GM23338 (cell line): ENCODE data around the gene MLH1. TPM values are rescaled to one million over a fixed set of nuclear protein-coding genes. Genes with fewer than 3 reads are reported as not detected.

Experiments used
- ATAC-seq: fragments of 200-7000 bp; cut with Tn5 transposase; 3 replicates; pipeline ENCODE4 v1.9.1; 2020
- DNase-seq: peaks from one replicate; pipeline ENCODE4 v3.0.0-alpha.2; 2015; ENCODE audit warnings: low spot score
- H2AFZ ChIP-seq: fragments of 200-600 bp; sonication (generic); 2 replicates; pipeline ENCODE4 v1.8.0; 2016; ENCODE audit warnings: antibody characterized with exemption, mild to moderate bottlenecking, moderate library complexity
- H3F3A ChIP-seq: fragments of 200-600 bp; sonication (generic); replicated peaks from 2 replicates; pipeline ENCODE4 v1.8.0; 2017; ENCODE audit warnings: antibody characterized with exemption, mixed run types, low read depth
- H3K27ac ChIP-seq: fragments of 200-600 bp; sonication (generic); 2 replicates; pipeline ENCODE4 v1.6.1; 2016; ENCODE audit warnings: low read depth
- H3K27me3 ChIP-seq: fragments of 200-600 bp; sonication (generic); 2 replicates; pipeline ENCODE4 v1.8.0; 2016; ENCODE audit warnings: mild to moderate bottlenecking, mixed run types, moderate library complexity; ENCODE audit not compliant: insufficient read depth
- H3K36me3 ChIP-seq: fragments of 200-600 bp; sonication (generic); 2 replicates; pipeline ENCODE4 v1.8.0; 2016; ENCODE audit warnings: mild to moderate bottlenecking; ENCODE audit not compliant: insufficient read depth
- H3K4me1 ChIP-seq: fragments of 200-600 bp; sonication (generic); 2 replicates; pipeline ENCODE4 v1.8.0; 2016; ENCODE audit warnings: mild to moderate bottlenecking, moderate library complexity; ENCODE audit not compliant: insufficient read depth
- H3K4me2 ChIP-seq: fragments of 200-600 bp; sonication (generic); 2 replicates; pipeline ENCODE4 v1.7.1; 2017; ENCODE audit warnings: mixed run types
- H3K4me3 ChIP-seq: fragments of 200-600 bp; sonication (generic); 2 replicates; pipeline ENCODE4 v1.6.1; 2016; ENCODE audit warnings: mixed run types
- H3K79me2 ChIP-seq: fragments of 200-600 bp; sonication (generic); replicated peaks from 2 replicates; pipeline ENCODE4 v1.8.0; 2017; ENCODE audit warnings: mild to moderate bottlenecking; ENCODE audit not compliant: insufficient read depth
- H3K9me2 ChIP-seq: fragments of 200-600 bp; sonication (generic); 2 replicates; pipeline ENCODE4 v1.8.0; 2017; ENCODE audit not compliant: insufficient read depth
- H4K20me1 ChIP-seq: fragments of 200-600 bp; sonication (generic); replicated peaks from 2 replicates; pipeline ENCODE4 v1.8.0; 2017; ENCODE audit warnings: mild to moderate bottlenecking; ENCODE audit not compliant: insufficient read depth
- H3K27ac Mint-ChIP-seq: 2 replicates; pipeline ENCODE4 v1.8.0; 2020; ENCODE audit warnings: inconsistent platforms, mild to moderate bottlenecking, moderate library complexity, mixed read lengths
- H3K27me3 Mint-ChIP-seq: 3 replicates; pipeline ENCODE4 v1.8.0; 2022; ENCODE audit warnings: low read depth, mild to moderate bottlenecking, moderate library complexity, mixed read lengths, inconsistent platforms; ENCODE audit not compliant: insufficient read depth, poor library complexity
- H3K36me3 Mint-ChIP-seq: 3 replicates; pipeline ENCODE4 v1.8.0; 2021; ENCODE audit warnings: low read depth, mild to moderate bottlenecking, inconsistent platforms, moderate library complexity, mixed read lengths
- H3K4me1 Mint-ChIP-seq: 3 replicates; pipeline ENCODE4 v1.8.0; 2020; ENCODE audit warnings: mild to moderate bottlenecking, inconsistent platforms, mixed read lengths
- H3K4me3 Mint-ChIP-seq: 3 replicates; pipeline ENCODE4 v1.8.0; 2021; ENCODE audit warnings: moderate library complexity, mild to moderate bottlenecking, inconsistent platforms, mixed read lengths
- H3K9me3 Mint-ChIP-seq: 3 replicates; pipeline ENCODE4 v1.8.0; 2020; ENCODE audit warnings: moderate library complexity, mild to moderate bottlenecking, inconsistent platforms, mixed read lengths
- CREB1 ChIP-seq: fragments of 250-450 bp; sonication (Bioruptor Pico); IDR thresholded peaks from 2 replicates; pipeline ENCODE4 v1.5.0; 2020; ENCODE audit warnings: low read depth, mild to moderate bottlenecking, moderate library complexity
- EZH2 ChIP-seq: fragments of 200-600 bp; sonication (generic); IDR thresholded peaks from one replicate; pipeline ENCODE4 v1.8.0; 2017; ENCODE audit warnings: antibody characterized with exemption, mild to moderate bottlenecking, low read depth; ENCODE audit not compliant: unreplicated experiment
- EZH2phosphoT487 ChIP-seq: fragments of 200-600 bp; sonication (generic); IDR thresholded peaks from one replicate; pipeline ENCODE4 v1.8.1; 2018; ENCODE audit warnings: antibody characterized with exemption; ENCODE audit not compliant: unreplicated experiment
- NANOG ChIP-seq: IDR thresholded peaks from 2 replicates; pipeline ENCODE4 v1.6.1; 2016; ENCODE audit warnings: antibody characterized with exemption, borderline replicate concordance
- POLR2AphosphoS5 ChIP-seq: IDR thresholded peaks from 2 replicates; pipeline ENCODE4 v1.6.1; 2016; ENCODE audit warnings: antibody characterized with exemption, low read depth
- STAT1 ChIP-seq: IDR thresholded peaks from one replicate; pipeline ENCODE4 v1.6.1; 2016; ENCODE audit warnings: antibody characterized with exemption; ENCODE audit not compliant: unreplicated experiment
- ZNF114 ChIP-seq: fragments of 250-450 bp; sonication (Bioruptor Pico); IDR thresholded peaks from 2 replicates; pipeline ENCODE4 v1.5.0; 2020; ENCODE audit warnings: mild to moderate bottlenecking, moderate library complexity
- ZNF331 ChIP-seq: fragments of 250-450 bp; sonication (Bioruptor Pico); IDR thresholded peaks from 2 replicates; pipeline ENCODE4 v1.5.0; 2020; ENCODE audit warnings: low read depth, mild to moderate bottlenecking, moderate library complexity
- polyA plus RNA-seq: library from polyadenylated mRNA; unstranded; fragments of >200 nt; fragmentation: Nextera tagmentation; extraction: Ambion mirVana; gene quantifications from 2 replicates; pipeline ENCODE4 v1.2.1, GENCODE V29; 2016
- total RNA-seq: library from RNA; depleted of rRNA; stranded (reverse); fragments of >200 nt; shearing (Covaris generic); gene quantifications from 2 replicates; pipeline ENCODE4 v1.2.3, GENCODE V29; 2014
- TF ChIP-seq, protein P1 (sequence below): IDR thresholded peaks from 2 replicates; pipeline ENCODE4 v1.6.1; 2016; ENCODE audit warnings: antibody characterized with exemption
- TF ChIP-seq, protein P2 (sequence below): IDR thresholded peaks from one replicate; pipeline ENCODE4 v1.6.1; 2018; ENCODE audit warnings: antibody characterized with exemption; ENCODE audit not compliant: unreplicated experiment
- TF ChIP-seq, protein P3 (sequence below), 2 experiments: fragments of 200-600 bp in 1 of 2; sonication (generic) in 1 of 2; conservative IDR thresholded peaks; 2 replicates each; pipeline versions ENCODE4 v1.5.1 to v1.6.1; 2016 to 2017; ENCODE audit warnings: antibody characterized with exemption in 2 of 2, low read depth in 2 of 2, mild to moderate bottlenecking in 2 of 2, moderate library complexity in 1 of 2
- TF ChIP-seq, protein P4 (sequence below): fragments of 250-450 bp; sonication (Bioruptor Pico); IDR thresholded peaks from 2 replicates; pipeline ENCODE4 v1.5.0; 2020; ENCODE audit warnings: mild to moderate bottlenecking, moderate library complexity

MLH1 gene
- total and polyA plus RNA-seq, 2 experiments from 2014 or later = 31.7 to 58.0 TPM

DNA sequence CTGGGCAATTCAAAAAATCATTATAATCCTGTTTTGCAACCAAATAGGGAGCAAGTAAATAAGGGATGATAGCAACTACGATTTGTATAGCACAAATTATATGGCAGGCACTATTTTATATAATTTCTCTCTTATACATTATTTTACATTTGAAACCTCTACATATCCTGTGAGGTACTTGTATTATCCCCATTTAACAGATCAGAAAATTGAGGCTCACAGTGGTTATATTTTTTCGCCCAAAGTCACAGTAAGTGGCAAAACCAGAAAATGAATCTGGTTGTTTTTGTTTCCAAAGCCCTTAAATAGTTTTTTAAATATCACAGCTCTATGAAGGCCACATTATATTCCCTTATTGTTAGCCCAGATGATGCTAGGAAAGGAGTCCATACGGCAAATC is 74.3 kb downstream of the MLH1 start (continued):
- TF ChIP-seq, protein P1, sequence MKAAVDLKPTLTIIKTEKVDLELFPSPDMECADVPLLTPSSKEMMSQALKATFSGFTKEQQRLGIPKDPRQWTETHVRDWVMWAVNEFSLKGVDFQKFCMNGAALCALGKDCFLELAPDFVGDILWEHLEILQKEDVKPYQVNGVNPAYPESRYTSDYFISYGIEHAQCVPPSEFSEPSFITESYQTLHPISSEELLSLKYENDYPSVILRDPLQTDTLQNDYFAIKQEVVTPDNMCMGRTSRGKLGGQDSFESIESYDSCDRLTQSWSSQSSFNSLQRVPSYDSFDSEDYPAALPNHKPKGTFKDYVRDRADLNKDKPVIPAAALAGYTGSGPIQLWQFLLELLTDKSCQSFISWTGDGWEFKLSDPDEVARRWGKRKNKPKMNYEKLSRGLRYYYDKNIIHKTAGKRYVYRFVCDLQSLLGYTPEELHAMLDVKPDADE = no peak
- TF ChIP-seq, protein P2, sequence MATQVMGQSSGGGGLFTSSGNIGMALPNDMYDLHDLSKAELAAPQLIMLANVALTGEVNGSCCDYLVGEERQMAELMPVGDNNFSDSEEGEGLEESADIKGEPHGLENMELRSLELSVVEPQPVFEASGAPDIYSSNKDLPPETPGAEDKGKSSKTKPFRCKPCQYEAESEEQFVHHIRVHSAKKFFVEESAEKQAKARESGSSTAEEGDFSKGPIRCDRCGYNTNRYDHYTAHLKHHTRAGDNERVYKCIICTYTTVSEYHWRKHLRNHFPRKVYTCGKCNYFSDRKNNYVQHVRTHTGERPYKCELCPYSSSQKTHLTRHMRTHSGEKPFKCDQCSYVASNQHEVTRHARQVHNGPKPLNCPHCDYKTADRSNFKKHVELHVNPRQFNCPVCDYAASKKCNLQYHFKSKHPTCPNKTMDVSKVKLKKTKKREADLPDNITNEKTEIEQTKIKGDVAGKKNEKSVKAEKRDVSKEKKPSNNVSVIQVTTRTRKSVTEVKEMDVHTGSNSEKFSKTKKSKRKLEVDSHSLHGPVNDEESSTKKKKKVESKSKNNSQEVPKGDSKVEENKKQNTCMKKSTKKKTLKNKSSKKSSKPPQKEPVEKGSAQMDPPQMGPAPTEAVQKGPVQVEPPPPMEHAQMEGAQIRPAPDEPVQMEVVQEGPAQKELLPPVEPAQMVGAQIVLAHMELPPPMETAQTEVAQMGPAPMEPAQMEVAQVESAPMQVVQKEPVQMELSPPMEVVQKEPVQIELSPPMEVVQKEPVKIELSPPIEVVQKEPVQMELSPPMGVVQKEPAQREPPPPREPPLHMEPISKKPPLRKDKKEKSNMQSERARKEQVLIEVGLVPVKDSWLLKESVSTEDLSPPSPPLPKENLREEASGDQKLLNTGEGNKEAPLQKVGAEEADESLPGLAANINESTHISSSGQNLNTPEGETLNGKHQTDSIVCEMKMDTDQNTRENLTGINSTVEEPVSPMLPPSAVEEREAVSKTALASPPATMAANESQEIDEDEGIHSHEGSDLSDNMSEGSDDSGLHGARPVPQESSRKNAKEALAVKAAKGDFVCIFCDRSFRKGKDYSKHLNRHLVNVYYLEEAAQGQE = no peak
- TF ChIP-seq EZH2 (no peak), POLR2AphosphoS5 (no peak), EZH2phosphoT487 (no peak), NANOG (no peak), CREB1 (CRISPR knock-in tag) (no peak)
- TF ChIP-seq, protein P3, sequence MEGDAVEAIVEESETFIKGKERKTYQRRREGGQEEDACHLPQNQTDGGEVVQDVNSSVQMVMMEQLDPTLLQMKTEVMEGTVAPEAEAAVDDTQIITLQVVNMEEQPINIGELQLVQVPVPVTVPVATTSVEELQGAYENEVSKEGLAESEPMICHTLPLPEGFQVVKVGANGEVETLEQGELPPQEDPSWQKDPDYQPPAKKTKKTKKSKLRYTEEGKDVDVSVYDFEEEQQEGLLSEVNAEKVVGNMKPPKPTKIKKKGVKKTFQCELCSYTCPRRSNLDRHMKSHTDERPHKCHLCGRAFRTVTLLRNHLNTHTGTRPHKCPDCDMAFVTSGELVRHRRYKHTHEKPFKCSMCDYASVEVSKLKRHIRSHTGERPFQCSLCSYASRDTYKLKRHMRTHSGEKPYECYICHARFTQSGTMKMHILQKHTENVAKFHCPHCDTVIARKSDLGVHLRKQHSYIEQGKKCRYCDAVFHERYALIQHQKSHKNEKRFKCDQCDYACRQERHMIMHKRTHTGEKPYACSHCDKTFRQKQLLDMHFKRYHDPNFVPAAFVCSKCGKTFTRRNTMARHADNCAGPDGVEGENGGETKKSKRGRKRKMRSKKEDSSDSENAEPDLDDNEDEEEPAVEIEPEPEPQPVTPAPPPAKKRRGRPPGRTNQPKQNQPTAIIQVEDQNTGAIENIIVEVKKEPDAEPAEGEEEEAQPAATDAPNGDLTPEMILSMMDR (conservative IDR thresholded peaks at IDR 0.05; ENCODE audit: low read depth in 2 of 2) = no peak

DNA sequence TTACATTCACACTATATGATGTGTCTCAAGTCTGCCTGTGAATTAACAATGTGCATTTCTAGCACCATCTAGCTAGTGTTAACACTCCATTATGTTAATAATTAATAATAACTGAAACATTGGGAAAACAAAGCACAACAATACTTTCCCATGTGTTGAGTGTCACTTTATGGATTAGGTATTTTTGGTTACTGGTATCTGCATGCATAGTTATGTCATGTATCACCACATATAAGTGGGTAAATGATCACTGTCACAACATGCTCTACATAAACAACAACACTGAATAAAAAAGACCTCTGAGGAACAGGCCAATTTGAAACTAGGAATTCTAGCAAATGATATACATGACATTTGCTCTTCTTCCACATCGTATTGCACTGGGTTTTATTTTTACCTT is 74.7 kb downstream of the MLH1 start:
- Histone ChIP-seq H3K27me3 (no peaks in the 10 kb centered on the region), H3K27ac (no peak overlapping the region), H3K4me1 (no peaks in the 10 kb centered on the region), H3K4me2 (no peak overlapping the region), H3K4me3 (no peak overlapping the region), H3K36me3 (no peaks in the 10 kb centered on the region), H4K20me1 (no peaks in the 10 kb centered on the region), H3K79me2 (no peaks in the 10 kb centered on the region), H3K9me2 (no peaks in the 10 kb centered on the region), H2AFZ (no peak overlapping the region), H3F3A (no peaks in the 10 kb centered on the region)
- Mint-ChIP-seq H3K27ac (no peak overlapping the region), H3K4me3 (no peak overlapping the region), H3K27me3 (no peaks in the 10 kb centered on the region), H3K36me3 (0 out of 3 replicates have a peak, but pooled peaks cover 3% of the 10 kb centered on the region), H3K9me3 (no peaks in the 10 kb centered on the region), H3K4me1 (no peaks in the 10 kb centered on the region)
- ATAC-seq (no peak), DNase-seq (no peak)
- TF ChIP-seq ZNF114 (CRISPR knock-in tag) = no peak
- no peak for TF ChIP-seq STAT1
- TF ChIP-seq ZNF331 (CRISPR knock-in tag) = no peak
- no peak for TF ChIP-seq CREB1 (CRISPR knock-in tag)
- TF ChIP-seq, protein P4, sequence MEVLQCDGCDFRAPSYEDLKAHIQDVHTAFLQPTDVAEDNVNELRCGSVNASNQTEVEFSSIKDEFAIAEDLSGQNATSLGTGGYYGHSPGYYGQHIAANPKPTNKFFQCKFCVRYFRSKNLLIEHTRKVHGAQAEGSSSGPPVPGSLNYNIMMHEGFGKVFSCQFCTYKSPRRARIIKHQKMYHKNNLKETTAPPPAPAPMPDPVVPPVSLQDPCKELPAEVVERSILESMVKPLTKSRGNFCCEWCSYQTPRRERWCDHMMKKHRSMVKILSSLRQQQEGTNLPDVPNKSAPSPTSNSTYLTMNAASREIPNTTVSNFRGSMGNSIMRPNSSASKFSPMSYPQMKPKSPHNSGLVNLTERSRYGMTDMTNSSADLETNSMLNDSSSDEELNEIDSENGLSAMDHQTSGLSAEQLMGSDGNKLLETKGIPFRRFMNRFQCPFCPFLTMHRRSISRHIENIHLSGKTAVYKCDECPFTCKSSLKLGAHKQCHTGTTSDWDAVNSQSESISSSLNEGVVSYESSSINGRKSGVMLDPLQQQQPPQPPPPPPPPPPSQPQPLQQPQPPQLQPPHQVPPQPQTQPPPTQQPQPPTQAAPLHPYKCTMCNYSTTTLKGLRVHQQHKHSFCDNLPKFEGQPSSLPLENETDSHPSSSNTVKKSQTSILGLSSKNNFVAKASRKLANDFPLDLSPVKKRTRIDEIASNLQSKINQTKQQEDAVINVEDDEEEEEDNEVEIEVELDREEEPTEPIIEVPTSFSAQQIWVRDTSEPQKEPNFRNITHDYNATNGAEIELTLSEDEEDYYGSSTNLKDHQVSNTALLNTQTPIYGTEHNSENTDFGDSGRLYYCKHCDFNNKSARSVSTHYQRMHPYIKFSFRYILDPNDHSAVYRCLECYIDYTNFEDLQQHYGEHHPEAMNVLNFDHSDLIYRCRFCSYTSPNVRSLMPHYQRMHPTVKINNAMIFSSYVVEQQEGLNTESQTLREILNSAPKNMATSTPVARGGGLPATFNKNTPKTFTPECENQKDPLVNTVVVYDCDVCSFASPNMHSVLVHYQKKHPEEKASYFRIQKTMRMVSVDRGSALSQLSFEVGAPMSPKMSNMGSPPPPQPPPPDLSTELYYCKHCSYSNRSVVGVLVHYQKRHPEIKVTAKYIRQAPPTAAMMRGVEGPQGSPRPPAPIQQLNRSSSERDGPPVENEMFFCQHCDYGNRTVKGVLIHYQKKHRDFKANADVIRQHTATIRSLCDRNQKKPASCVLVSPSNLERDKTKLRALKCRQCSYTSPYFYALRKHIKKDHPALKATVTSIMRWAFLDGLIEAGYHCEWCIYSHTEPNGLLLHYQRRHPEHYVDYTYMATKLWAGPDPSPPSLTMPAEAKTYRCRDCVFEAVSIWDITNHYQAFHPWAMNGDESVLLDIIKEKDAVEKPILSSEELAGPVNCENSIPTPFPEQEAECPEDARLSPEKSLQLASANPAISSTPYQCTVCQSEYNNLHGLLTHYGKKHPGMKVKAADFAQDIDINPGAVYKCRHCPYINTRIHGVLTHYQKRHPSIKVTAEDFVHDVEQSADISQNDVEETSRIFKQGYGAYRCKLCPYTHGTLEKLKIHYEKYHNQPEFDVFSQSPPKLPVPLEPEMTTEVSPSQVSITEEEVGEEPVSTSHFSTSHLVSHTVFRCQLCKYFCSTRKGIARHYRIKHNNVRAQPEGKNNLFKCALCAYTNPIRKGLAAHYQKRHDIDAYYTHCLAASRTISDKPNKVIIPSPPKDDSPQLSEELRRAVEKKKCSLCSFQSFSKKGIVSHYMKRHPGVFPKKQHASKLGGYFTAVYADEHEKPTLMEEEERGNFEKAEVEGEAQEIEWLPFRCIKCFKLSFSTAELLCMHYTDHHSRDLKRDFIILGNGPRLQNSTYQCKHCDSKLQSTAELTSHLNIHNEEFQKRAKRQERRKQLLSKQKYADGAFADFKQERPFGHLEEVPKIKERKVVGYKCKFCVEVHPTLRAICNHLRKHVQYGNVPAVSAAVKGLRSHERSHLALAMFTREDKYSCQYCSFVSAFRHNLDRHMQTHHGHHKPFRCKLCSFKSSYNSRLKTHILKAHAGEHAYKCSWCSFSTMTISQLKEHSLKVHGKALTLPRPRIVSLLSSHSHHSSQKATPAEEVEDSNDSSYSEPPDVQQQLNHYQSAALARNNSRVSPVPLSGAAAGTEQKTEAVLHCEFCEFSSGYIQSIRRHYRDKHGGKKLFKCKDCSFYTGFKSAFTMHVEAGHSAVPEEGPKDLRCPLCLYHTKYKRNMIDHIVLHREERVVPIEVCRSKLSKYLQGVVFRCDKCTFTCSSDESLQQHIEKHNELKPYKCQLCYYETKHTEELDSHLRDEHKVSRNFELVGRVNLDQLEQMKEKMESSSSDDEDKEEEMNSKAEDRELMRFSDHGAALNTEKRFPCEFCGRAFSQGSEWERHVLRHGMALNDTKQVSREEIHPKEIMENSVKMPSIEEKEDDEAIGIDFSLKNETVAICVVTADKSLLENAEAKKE (CRISPR knock-in tag) = no peak
- TF ChIP-seq EZH2 = no peak
- TF ChIP-seq, protein P1 = no peak
